HEK293 (cell line): ENCODE results near the gene RNF121.

Experiments
- CTCF ChIA-PET: fragments of 350-600 bp; formaldehyde crosslinking; extraction: SDS; loops from one replicate; lab custom pipeline; 2021; ENCODE audit warnings: antibody characterized with exemption; lab: Yijun Ruan, JAX
- POLR2A ChIA-PET: fragments of 300-600 bp; formaldehyde crosslinking; extraction: SDS; loops from one replicate; lab custom pipeline; 2020; ENCODE audit warnings: antibody characterized with exemption, inconsistent platforms; lab: Yijun Ruan, JAX
- H3K27ac ChIP-seq: fragments of 200-500 bp; sonication (Bioruptor generic); 2 replicates; pipeline ENCODE4 v1.5.1; 2014; ENCODE audit warnings: low read depth, low read length, control low read depth, inconsistent platforms; ENCODE audit errors: extremely low read depth
- H3K36me3 ChIP-seq, 2 experiments: fragments of 200-500 bp in 1 of 2; sonication (Bioruptor generic) in 1 of 2; 1 replicate in 1 of 2; 2 replicates in 1 of 2; pipeline ENCODE4 v1.5.1; 2014 to 2017; ENCODE audit warnings: inconsistent platforms in 2 of 2, low read length in 2 of 2; ENCODE audit not compliant: control insufficient read depth in 2 of 2, insufficient read depth in 1 of 2
- H3K4me1 ChIP-seq: fragments of 200-500 bp; sonication (Bioruptor generic); 2 replicates; pipeline ENCODE4 v1.5.1; 2014; ENCODE audit warnings: mild to moderate bottlenecking, low read length, inconsistent platforms; ENCODE audit not compliant: control insufficient read depth, insufficient read depth
- H3K4me3 ChIP-seq: 2 replicates; pipeline ENCODE4 v1.5.1; 2011; ENCODE audit warnings: low read depth, mild to moderate bottlenecking, control low read depth, low read length, moderate library complexity
- H3K9me3 ChIP-seq: fragments of 200-500 bp; sonication (Bioruptor generic); 2 replicates; pipeline ENCODE4 v1.5.1; 2014; ENCODE audit warnings: low read depth, low read length, inconsistent platforms; ENCODE audit not compliant: control insufficient read depth, insufficient read depth
- BCL11B ChIP-seq: fragments of 450-650 bp; formaldehyde crosslinking; IDR thresholded peaks from 2 replicates; pipeline ENCODE4 v1.5.1; 2016; ENCODE audit warnings: low read depth, missing biosample characterization, missing genetic modification characterization
- GFI1B ChIP-seq: fragments of 450-650 bp; formaldehyde crosslinking; IDR thresholded peaks from 2 replicates; pipeline ENCODE4 v1.5.1; 2016; ENCODE audit warnings: missing biosample characterization, missing genetic modification characterization
- GLI4 ChIP-seq: fragments of 450-650 bp; formaldehyde crosslinking; IDR thresholded peaks from 2 replicates; pipeline ENCODE4 v1.5.1; 2016; ENCODE audit warnings: missing biosample characterization, missing genetic modification characterization
- GLIS1 ChIP-seq: fragments of 450-650 bp; formaldehyde crosslinking; IDR thresholded peaks from 2 replicates; pipeline ENCODE4 v1.5.1; 2016; ENCODE audit warnings: missing biosample characterization, missing genetic modification characterization
- KLF10 ChIP-seq: fragments of 450-650 bp; IDR thresholded peaks from 2 replicates; pipeline ENCODE4 v1.5.1; 2018; ENCODE audit warnings: missing biosample characterization, mild to moderate bottlenecking, missing genetic modification characterization
- KLF8 ChIP-seq: fragments of 450-650 bp; formaldehyde crosslinking; IDR thresholded peaks from 2 replicates; pipeline ENCODE4 v1.5.1; 2016; ENCODE audit warnings: missing biosample characterization, missing genetic modification characterization
- PRDM1 ChIP-seq: fragments of 450-650 bp; formaldehyde crosslinking; IDR thresholded peaks from 2 replicates; pipeline ENCODE4; 2016; ENCODE audit warnings: missing biosample characterization, missing genetic modification characterization
- RBAK ChIP-seq: fragments of 450-650 bp; formaldehyde crosslinking; IDR thresholded peaks from 2 replicates; pipeline ENCODE4 v1.5.1; 2016; ENCODE audit warnings: missing biosample characterization, missing genetic modification characterization
- SCRT2 ChIP-seq: fragments of 450-650 bp; formaldehyde crosslinking; IDR thresholded peaks from 2 replicates; pipeline ENCODE4 v1.5.1; 2016; ENCODE audit warnings: missing biosample characterization, missing genetic modification characterization
- SP3 ChIP-seq: fragments of 450-650 bp; formaldehyde crosslinking; IDR thresholded peaks from 2 replicates; pipeline ENCODE4 v1.5.1; 2016; ENCODE audit warnings: missing biosample characterization, missing genetic modification characterization
- ZBTB17 ChIP-seq: fragments of 450-650 bp; formaldehyde crosslinking; IDR thresholded peaks from 2 replicates; pipeline ENCODE4 v1.5.1; 2016; ENCODE audit warnings: missing biosample characterization, missing genetic modification characterization
- ZBTB20 ChIP-seq: fragments of 450-650 bp; formaldehyde crosslinking; IDR thresholded peaks from 2 replicates; pipeline ENCODE4 v1.5.1; 2016; ENCODE audit warnings: missing biosample characterization, missing genetic modification characterization
- ZFP69B ChIP-seq: fragments of 450-650 bp; formaldehyde crosslinking; IDR thresholded peaks from 2 replicates; pipeline ENCODE4 v1.5.1; 2016; ENCODE audit warnings: missing biosample characterization, missing genetic modification characterization
- ZNF157 ChIP-seq: fragments of 450-650 bp; formaldehyde crosslinking; IDR thresholded peaks from 2 replicates; pipeline ENCODE4 v1.5.1; 2016; ENCODE audit warnings: missing biosample characterization, missing genetic modification characterization
- ZNF184 ChIP-seq: fragments of 450-650 bp; IDR thresholded peaks from 2 replicates; pipeline ENCODE4 v1.5.1; 2018; ENCODE audit warnings: missing biosample characterization, mild to moderate bottlenecking, missing genetic modification characterization
- ZNF350 ChIP-seq: fragments of 450-650 bp; formaldehyde crosslinking; IDR thresholded peaks from 2 replicates; pipeline ENCODE4 v1.5.0; 2017; ENCODE audit warnings: missing biosample characterization, mild to moderate bottlenecking, missing genetic modification characterization
- ZNF394 ChIP-seq: fragments of 450-650 bp; formaldehyde crosslinking; IDR thresholded peaks from 2 replicates; pipeline ENCODE4 v1.5.1; 2016; ENCODE audit warnings: missing biosample characterization, missing genetic modification characterization, mild to moderate bottlenecking, moderate library complexity, borderline replicate concordance
- ZNF404 ChIP-seq: fragments of 450-650 bp; formaldehyde crosslinking; IDR thresholded peaks from 2 replicates; pipeline ENCODE4 v1.5.1; 2017; ENCODE audit warnings: missing biosample characterization, missing genetic modification characterization
- ZNF558 ChIP-seq: fragments of 450-650 bp; formaldehyde crosslinking; IDR thresholded peaks from 2 replicates; pipeline ENCODE4 v1.5.1; 2016; ENCODE audit warnings: missing biosample characterization, missing genetic modification characterization
- ZNF560 ChIP-seq: fragments of 450-650 bp; formaldehyde crosslinking; IDR thresholded peaks from 2 replicates; pipeline ENCODE4 v1.5.1; 2017; ENCODE audit warnings: missing biosample characterization, missing genetic modification characterization, borderline replicate concordance
- ZNF596 ChIP-seq: fragments of 450-650 bp; IDR thresholded peaks from 2 replicates; pipeline ENCODE4 v1.5.0; 2018; ENCODE audit warnings: missing biosample characterization, mild to moderate bottlenecking, missing genetic modification characterization, moderate library complexity
- ZNF600 ChIP-seq: fragments of 450-650 bp; formaldehyde crosslinking; IDR thresholded peaks from 2 replicates; pipeline ENCODE4 v1.5.1; 2016; ENCODE audit warnings: missing biosample characterization, missing genetic modification characterization
- ZNF654 ChIP-seq: fragments of 450-650 bp; formaldehyde crosslinking; IDR thresholded peaks from 2 replicates; pipeline ENCODE4 v1.5.1; 2016; ENCODE audit warnings: low read depth, missing biosample characterization, missing genetic modification characterization
- ZNF664 ChIP-seq: fragments of 450-650 bp; formaldehyde crosslinking; IDR thresholded peaks from 2 replicates; pipeline ENCODE4 v1.5.1; 2016; ENCODE audit warnings: missing biosample characterization, missing genetic modification characterization
- ZXDB ChIP-seq: fragments of 450-650 bp; formaldehyde crosslinking; IDR thresholded peaks from 2 replicates; pipeline ENCODE4 v1.5.1; 2016; ENCODE audit warnings: missing biosample characterization, missing genetic modification characterization
- TF ChIP-seq, protein P1 (sequence below): fragments of 450-650 bp; formaldehyde crosslinking; IDR thresholded peaks from 2 replicates; pipeline ENCODE4 v1.5.1; 2016; ENCODE audit warnings: missing biosample characterization, missing genetic modification characterization
- TF ChIP-seq, protein P2 (sequence below): fragments of 450-650 bp; formaldehyde crosslinking; IDR thresholded peaks from 2 replicates; pipeline ENCODE4 v1.5.1; 2016; ENCODE audit warnings: missing biosample characterization, missing genetic modification characterization
- TF ChIP-seq, protein P3 (sequence below): fragments of 450-650 bp; formaldehyde crosslinking; IDR thresholded peaks from 2 replicates; pipeline ENCODE4 v1.5.1; 2016; ENCODE audit warnings: missing biosample characterization, missing genetic modification characterization
- TF ChIP-seq, protein P4 (sequence below): fragments of 450-650 bp; formaldehyde crosslinking; IDR thresholded peaks from 2 replicates; pipeline ENCODE4 v1.5.1; 2017; ENCODE audit warnings: missing biosample characterization, missing genetic modification characterization

The RNF121 gene

DNA sequence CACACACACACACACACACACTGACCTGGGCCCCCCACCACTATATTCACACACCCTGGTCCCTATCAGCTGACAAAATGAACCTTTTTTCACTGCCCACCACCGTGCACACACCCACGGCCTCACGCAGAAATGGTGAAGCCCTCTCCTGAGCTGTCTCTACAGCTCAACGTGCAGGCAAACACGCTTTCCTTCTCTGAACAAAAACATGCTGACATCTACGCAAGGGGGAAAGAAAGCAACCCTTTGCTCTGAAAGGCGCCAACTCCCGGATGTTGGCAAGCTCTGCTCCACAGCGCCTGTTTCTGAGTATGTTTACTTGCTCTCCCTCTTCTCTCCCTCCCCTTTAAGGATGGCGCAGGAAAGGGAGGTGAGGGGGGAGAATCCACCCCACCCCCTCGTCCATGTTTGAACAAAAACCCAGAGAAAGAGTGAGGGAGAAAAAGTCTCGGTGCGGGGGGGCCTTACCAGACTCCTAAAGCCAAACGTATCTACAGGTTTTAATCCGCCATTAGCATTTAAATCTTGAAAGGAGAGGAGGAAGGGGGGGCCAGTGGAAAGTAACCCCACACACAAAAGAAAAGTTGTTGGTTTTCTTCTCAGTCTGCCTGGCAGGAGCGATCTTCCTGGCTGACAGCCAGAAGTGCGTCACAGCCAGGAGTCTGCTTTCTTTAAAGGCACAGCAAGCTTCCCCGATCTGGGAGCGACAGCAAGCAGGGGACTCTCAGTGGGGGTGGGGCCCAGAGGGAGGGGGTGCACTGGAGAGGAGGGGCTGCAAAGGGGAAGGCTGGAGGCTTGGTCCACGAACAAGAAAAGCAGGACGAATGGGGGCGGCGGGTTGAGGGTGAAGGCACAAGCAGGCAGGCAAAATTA is 111.9 kb downstream of the RNF121 start (continued):
- TF ChIP-seq, protein P1, sequence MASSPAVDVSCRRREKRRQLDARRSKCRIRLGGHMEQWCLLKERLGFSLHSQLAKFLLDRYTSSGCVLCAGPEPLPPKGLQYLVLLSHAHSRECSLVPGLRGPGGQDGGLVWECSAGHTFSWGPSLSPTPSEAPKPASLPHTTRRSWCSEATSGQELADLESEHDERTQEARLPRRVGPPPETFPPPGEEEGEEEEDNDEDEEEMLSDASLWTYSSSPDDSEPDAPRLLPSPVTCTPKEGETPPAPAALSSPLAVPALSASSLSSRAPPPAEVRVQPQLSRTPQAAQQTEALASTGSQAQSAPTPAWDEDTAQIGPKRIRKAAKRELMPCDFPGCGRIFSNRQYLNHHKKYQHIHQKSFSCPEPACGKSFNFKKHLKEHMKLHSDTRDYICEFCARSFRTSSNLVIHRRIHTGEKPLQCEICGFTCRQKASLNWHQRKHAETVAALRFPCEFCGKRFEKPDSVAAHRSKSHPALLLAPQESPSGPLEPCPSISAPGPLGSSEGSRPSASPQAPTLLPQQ (tag by site-specific recombination), result peak; percentile 97
- TF ChIP-seq GFI1B (tag by site-specific recombination) (no peak), KLF10 (peak; percentile 48; the same call in 1 of the 2 replicates), ZNF404 (tag by site-specific recombination) (no peak), ZNF157 (tag by site-specific recombination) (no peak), GLIS1 (tag by site-specific recombination) (peak; percentile 72), ZBTB20 (tag by site-specific recombination) (no peak), ZNF664 (no peak), ZNF560 (tag by site-specific recombination) (no peak), ZNF654 (tag by site-specific recombination) (no peak), BCL11B (tag by site-specific recombination) (no peak), SP3 (tag by site-specific recombination) (0 out of 2 replicates have a peak, but pooled peaks have one; percentile 10), SCRT2 (0 out of 2 replicates have a peak, but pooled peaks have one; percentile 36), GLI4 (tag by site-specific recombination) (no peak), RBAK (tag by site-specific recombination) (no peak), ZNF350 (tag by site-specific recombination) (no peak)
- TF ChIP-seq, protein P2, sequence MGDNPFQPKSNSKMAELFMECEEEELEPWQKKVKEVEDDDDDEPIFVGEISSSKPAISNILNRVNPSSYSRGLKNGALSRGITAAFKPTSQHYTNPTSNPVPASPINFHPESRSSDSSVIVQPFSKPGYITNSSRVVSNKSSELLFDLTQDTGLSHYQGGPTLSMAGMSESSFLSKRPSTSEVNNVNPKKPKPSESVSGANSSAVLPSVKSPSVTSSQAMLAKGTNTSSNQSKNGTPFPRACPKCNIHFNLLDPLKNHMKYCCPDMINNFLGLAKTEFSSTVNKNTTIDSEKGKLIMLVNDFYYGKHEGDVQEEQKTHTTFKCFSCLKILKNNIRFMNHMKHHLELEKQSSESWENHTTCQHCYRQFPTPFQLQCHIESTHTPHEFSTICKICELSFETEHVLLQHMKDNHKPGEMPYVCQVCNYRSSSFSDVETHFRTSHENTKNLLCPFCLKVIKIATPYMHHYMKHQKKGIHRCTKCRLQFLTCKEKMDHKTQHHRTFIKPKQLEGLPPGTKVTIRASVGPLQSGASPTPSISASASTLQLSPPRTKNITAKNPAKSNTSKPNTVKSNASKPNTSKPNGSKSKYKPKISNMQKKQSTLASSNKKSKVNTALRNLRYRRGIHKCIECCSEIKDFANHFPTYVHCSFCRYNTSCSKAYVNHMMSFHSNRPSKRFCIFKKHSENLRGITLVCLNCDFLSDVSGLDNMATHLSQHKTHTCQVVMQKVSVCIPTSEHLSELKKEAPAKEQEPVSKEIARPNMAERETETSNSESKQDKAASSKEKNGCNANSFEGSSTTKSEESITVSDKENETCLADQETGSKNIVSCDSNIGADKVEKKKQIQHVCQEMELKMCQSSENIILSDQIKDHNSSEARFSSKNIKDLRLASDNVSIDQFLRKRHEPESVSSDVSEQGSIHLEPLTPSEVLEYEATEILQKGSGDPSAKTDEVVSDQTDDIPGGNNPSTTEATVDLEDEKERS, result no peak

DNA sequence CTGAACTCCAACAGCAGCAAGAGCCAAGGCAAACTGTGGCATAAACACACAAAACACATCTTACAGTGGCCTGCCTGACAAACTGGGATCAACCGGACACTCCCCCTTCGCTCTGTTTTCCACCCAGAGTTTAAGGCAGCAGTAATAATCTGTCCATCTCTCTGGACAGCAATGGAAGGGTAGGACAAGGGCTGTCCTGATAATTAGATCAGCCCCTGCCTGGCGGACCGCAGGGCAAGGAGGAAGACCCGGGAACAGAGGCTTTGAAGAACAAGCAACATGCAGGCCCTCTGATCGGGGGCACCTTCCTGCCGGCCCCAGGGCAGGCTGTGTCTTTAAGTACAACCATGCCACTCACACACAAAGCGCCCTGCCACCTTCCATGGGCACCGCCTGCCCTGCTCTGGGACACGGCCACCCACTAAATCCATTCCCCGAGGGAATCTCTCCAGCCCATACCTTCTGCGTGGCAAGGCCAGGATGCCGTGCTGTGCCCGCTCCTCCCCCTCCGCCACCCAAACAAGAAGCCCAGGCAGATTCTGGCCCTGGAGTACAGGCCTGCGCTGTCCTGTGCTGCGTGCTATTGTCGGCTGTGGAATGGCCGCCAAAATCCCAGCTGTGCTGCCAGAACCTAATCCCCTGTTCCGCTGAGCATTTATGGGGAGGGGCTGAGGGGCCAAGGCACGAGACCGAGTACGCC is 112.7 kb downstream of the RNF121 start:
- Histone ChIP-seq H3K9me3 (no peaks in the 10 kb centered on the region), H3K4me1 (peaks cover 22% of the 10 kb centered on the region), H3K4me3 (peak overlapping the region; percentile 59), H3K27ac (peak overlapping the region; percentile 84), H3K36me3 (peaks cover 0 to under 1% of the 10 kb centered on the region in 2 experiments; a peak in 1 of 3 replicates)
- POLR2A ChIA-PET, result interaction anchor here (0.6 to 1.4 kb wide), 3 partner anchors 8 to 37 kb away, joined by 3 to 5 read pairs (median 4); no protein-coding TSS in a partner anchor
- CTCF ChIA-PET, result interaction anchor here (0.5 to 1.1 kb wide), 4 partner anchors 12 to 389 kb away, joined by 3 to 4 read pairs (median 3); no protein-coding TSS in a partner anchor
- no peak for TF ChIP-seq ZNF184
- no peak for TF ChIP-seq GFI1B (tag by site-specific recombination)
- TF ChIP-seq ZXDB (tag by site-specific recombination), result peak; percentile 39; the same call in 1 of the 2 replicates
- TF ChIP-seq KLF8 (tag by site-specific recombination), result 0 out of 2 replicates have a peak, but pooled peaks have one; percentile 13
- peak; percentile 23; the same call in 1 of the 2 replicates for TF ChIP-seq ZFP69B
- TF ChIP-seq, protein P3, sequence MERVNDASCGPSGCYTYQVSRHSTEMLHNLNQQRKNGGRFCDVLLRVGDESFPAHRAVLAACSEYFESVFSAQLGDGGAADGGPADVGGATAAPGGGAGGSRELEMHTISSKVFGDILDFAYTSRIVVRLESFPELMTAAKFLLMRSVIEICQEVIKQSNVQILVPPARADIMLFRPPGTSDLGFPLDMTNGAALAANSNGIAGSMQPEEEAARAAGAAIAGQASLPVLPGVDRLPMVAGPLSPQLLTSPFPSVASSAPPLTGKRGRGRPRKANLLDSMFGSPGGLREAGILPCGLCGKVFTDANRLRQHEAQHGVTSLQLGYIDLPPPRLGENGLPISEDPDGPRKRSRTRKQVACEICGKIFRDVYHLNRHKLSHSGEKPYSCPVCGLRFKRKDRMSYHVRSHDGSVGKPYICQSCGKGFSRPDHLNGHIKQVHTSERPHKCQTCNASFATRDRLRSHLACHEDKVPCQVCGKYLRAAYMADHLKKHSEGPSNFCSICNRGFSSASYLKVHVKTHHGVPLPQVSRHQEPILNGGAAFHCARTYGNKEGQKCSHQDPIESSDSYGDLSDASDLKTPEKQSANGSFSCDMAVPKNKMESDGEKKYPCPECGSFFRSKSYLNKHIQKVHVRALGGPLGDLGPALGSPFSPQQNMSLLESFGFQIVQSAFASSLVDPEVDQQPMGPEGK (tag by site-specific recombination), result peak; percentile 69
- peak; percentile 45; the same call in 1 of the 2 replicates for TF ChIP-seq ZNF558 (tag by site-specific recombination)
- TF ChIP-seq ZNF596 (tag by site-specific recombination), result no peak
- TF ChIP-seq ZNF394 (tag by site-specific recombination), result peak; percentile 25; the same call in 1 of the 2 replicates
- no peak for TF ChIP-seq PRDM1 (tag by site-specific recombination)
- TF ChIP-seq ZBTB20 (tag by site-specific recombination), result peak; percentile 88
- TF ChIP-seq ZNF600 (tag by site-specific recombination), result peak; percentile 96
- TF ChIP-seq ZBTB17, result peak; percentile 79; the same call in 1 of the 2 replicates
- TF ChIP-seq, protein P4, sequence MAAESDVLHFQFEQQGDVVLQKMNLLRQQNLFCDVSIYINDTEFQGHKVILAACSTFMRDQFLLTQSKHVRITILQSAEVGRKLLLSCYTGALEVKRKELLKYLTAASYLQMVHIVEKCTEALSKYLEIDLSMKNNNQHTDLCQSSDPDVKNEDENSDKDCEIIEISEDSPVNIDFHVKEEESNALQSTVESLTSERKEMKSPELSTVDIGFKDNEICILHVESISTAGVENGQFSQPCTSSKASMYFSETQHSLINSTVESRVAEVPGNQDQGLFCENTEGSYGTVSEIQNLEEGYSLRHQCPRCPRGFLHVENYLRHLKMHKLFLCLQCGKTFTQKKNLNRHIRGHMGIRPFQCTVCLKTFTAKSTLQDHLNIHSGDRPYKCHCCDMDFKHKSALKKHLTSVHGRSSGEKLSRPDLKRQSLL (tag by site-specific recombination), result no peak
